Measurements from ENCODE around the gene FAM240A.
"Not testable (repeated sequence)": the region's sequence is repeated elsewhere in the genome, so short reads cannot be mapped to it uniquely, and the experiment has no call there.

The FAM240A gene

GRCh38 chr3:46586738-46587246 lies 25.5 kb upstream of the FAM240A start:
- DNase-seq (ENCODE audit: low read depth in 2 of 2), result no peak

DNA sequence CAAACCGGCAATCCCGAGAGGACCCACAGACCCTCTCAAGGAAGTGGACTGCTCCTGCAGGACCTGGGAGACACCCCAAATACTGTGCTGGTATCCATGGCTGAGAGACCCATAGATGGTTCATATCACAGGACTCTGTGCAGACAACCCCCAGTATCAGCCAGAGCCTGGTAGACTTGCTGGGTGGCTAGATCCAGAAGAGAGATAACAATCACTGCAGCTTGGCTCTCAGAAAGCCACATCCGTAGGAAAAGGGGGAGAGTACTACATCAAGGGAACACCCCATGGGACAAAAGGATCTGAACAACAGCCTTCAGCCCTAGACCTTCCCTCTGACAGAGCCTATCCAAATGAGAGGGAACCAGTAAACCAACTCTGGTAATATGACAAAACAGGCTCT lies 25.1 kb upstream of the FAM240A start:
- not testable (repeated sequence) for DNase-seq (ENCODE audit: low read depth in 2 of 2)

DNA sequence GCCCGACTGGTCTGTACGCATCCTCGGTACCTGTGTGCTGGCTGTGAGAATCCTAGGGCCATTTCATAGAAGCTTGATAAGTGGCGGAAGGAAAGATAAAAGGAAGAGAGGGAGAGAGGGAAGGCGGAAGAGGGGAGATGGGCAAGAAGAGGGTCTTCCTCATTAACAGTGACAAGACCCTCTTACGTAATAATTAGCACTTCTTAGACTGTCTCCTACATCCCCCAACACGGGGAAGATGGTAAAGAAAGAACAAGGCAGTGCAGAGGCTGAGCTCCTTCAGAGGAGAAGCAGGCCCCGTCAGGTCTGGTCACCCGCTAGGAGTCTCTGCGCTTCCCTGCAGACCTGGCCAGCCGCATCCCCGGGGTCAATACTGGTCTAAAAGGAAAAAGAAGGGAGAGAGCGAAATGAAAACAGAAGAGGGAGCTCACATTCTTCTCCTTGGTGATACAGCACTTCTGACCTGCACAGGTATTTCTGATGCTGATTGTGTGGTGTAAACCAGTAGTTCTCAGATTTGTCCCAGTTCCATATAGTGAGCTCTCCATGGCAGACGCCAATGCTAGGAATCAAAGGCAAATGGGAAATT lies 19.0 kb upstream of the FAM240A start:
- DNase-seq (ENCODE audit: low read depth in 2 of 2), result no peak

GRCh38 chr3:46593979-46594378 lies 18.3 kb upstream of the FAM240A start:
- no peak for DNase-seq (ENCODE audit: low read depth in 2 of 2)

- no peak for DNase-seq (ENCODE audit: low read depth in 2 of 2)
Observed at GRCh38 chr3:46594723-46595122, 17.6 kb upstream of the FAM240A start.

DNA sequence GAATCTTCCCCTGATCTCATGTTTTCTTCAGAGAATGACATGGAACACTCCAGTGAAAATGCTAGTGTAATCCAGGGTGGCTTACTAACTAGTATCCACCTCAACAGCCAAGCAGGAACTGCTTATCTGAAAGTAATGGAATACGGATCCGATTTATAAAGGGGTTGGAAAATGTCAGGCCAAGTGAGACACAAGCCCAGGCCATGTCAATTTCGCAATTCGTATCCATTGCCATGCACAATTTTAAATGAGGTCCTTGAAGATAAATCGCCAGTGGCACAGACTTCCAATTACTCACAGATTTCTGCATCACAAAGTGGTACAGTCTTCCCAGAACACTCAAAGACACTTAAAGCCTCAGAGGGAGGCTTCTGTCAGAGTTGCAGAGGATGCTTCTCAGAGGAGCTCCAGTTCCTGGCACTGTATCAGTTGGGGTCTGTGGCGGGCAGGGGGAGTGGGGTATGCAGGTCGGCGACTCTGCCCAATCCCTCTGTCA lies 16.5 kb upstream of the FAM240A start:
- DNase-seq (ENCODE audit: low read depth in 2 of 2), result no peak

- no peak for DNase-seq (ENCODE audit: low read depth in 2 of 2)
Observed at GRCh38 chr3:46599590-46599989, 12.7 kb upstream of the FAM240A start.

DNA sequence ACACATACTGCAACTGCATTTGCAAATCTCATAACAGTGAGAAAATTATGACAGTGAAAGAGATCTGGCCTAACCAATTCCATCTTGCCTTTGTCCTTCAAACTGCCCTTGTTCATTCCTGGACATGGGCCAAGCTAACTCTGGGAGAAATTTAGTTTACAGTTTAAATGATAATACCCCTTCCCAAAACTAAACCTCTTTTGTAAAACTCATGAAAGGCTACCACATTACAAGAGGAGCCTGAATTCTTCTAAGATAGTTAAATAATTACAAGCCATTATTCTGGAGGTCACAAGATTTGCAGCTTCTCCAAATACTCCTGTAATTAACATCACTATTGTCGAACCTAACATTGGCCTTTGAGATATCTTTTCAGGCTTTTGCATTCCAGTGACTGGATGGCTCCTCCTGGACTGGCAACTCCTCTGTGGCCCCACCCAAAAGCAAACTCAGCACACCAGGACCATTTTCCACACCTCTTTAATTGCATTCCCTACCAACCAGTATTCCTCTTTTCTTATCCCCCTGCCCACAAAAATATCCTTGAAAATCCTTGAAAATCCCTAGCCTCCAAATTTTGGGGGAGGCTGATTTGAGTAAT lies 8.8 kb upstream of the FAM240A start:
- DNase-seq (ENCODE audit: low read depth in 2 of 2), result no peak

- no peak for DNase-seq (ENCODE audit: low read depth in 2 of 2)
Observed at GRCh38 chr3:46604127-46604526, 8.2 kb upstream of the FAM240A start.

DNA sequence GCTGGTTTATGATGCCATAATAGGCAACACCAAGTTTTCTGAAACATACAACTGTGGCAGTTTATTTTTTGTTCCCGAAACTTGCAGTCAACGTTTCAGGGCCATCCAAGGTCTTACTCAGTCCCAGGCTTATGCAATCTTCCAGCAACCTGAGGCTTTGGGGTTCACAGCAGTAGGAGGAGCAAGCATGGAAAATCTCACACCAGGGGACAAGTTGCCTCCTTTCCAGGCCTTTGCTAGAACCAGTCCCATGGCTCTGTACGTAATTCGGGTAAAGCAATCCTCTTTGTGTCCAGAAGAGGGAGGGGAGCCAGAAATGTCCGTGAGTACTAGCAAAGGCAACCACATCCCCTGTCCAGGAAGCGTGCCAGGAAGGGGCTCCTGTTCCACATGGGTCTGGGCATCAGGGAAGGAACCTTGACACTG lies 4.7 kb upstream of the FAM240A start:
- no peak for DNase-seq (ENCODE audit: low read depth in 2 of 2)

DNA sequence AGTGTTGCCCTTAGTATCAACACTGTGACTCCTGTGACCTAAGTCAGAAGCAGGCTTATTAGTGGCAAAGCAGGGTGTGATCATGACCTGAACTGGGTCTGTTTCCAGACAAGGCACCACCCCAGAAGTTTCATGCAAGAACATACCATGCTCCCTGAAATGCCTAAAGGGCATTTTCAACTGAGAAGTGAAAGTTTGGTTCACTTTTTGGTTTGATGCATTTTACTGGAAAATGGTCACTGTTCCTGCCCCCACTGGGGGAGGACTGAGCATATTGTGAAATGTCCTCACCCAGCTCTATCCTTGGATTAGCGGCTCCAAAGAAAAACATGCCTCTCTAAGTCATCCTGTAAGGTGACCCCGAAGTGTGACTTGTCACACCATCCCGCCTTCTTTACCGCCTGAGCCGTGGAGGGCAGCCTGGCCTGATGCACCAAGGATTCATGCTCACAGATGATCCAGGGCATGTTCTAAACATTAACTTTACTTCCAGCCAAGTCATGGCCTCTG lies 3.1 kb upstream of the FAM240A start:
- DNase-seq (ENCODE audit: low read depth in 2 of 2), result no peak

DNA sequence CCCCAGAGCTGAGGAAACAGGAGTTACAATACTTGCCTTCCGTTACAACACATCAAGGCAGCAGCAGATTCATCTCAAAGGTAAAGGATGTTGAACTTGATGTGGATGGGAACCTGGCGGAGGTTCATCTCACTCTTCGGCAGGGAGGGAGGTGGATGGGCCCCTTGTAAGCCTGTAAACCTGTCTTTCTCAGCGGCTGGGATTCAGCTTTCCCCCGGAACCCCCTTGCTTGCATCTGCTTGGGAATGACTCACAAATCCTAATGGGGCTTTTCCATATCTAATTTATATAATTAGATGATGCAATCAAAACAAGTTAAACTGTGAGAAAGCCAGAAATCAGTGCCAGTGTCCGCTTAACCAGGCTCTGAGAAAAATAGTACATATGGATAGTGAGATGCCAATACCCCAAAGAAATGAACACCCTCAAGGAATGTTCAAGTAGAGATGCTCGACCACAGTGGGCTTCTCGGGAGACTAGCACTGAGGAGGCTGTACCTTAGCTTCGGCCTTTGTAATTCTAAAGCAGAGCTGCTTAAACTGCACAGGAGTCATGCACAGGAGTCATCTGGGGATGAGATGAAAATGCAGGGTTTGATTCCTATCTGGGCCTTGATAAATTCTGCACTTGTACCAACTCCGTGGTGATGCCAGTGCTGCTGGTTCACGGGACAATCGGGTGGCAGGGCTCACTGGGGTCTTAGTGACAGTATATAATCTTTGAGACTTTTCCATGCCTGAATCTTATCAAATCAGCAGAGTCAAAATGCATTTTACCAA lies 2.2 kb upstream of the FAM240A start:
- DNase-seq (ENCODE audit: low read depth in 2 of 2), result no peak

DNA sequence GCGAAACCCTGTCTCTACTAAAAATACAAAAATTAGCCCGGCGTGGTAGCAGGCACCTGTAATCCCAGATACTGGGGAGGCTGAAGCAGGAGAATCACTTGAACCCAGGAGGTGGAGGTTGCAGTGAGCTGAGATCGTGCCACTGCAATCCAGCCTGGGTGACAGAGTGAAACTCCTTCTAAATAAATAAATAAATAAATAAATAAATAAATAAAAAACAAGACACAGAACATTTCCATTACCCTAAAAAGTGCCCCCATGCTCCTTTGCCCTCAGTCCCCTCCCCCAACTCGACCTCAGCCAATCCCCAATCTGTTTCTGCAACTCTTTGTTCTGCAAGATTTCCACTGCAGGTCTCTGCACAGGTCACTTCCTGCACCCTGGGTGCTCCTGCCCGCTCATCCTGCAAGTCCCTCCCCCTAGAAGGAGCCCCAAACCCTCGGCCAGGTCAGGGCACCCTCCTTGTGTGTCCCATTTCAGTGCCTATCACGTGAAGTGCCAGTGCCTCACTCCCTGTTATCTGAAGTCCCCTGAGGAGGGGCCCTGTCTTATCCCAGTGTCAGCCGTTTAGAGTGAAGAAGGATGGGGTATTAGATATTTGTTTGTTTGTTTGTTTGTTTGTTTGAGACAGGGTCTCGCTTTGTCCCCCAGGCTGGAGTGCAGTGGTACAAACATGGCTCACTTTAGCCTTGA lies 1.1 kb downstream of the FAM240A start:
- DNase-seq (ENCODE audit: low read depth in 2 of 2), result no peak

DNA sequence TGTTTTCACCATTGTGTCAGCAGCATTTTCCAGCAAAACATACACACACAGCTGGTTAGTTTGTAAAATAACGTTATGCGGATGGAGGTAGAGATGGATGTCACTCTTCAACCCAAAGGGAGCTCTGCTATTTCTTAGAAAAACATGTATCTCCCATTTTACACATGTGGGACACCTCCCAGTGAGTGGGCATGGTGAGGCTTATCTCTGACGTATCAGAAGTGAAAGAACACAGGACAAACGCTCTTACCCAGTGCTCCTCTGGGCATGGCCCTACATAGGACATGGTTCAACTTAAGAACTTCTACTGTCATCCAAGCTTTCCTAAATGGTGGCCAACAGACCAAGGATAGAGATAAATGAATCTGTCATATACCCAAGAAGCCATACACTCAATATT lies 2.1 kb downstream of the FAM240A start:
- DNase-seq (ENCODE audit: low read depth in 2 of 2), result no peak

GRCh38 chr3:46615050-46615775 lies 2.9 kb downstream of the FAM240A start:
- DNase-seq (ENCODE audit: low read depth in 2 of 2), result no peak

DNA sequence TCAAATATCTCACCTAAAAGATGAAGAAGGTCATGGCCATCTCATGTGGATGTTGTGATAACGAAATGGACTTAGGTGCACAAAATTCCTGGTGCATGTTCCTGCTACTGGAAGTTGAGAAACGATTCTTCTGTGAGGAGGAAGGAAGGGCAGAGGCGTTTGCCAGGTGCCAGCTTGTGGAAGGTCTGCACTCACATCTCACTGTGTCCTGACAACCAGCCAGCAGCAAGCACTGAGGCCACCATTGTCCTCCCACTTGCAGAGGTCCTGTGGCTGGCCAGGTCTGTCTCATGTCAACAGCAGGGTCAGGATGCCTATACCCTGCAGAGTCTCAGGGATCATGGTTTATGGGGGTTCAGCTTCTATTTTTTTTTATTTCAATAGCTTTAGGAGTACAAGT lies 3.7 kb downstream of the FAM240A start:
- no peak for DNase-seq (ENCODE audit: low read depth in 2 of 2)

DNA sequence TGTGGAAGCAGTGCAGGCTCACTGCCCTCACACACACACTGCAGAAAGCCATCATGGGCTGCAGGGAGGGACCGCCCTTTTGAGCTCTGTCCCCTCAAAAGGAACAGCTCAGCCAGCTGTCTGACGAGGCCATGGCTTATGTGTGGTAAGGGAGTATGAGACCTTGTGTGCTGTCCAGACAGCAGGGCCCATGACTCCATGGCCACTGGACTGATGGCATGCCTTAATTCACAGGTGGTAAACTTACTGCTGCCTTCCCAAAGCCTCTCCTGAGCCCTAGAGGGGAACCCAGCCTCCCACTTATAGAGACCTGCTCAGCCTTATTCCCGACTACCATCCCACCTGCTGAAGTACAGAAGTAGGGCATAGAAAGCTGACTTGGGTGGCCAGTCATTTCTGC lies 5.6 kb downstream of the FAM240A start:
- DNase-seq (ENCODE audit: low read depth in 2 of 2), result no peak

DNA sequence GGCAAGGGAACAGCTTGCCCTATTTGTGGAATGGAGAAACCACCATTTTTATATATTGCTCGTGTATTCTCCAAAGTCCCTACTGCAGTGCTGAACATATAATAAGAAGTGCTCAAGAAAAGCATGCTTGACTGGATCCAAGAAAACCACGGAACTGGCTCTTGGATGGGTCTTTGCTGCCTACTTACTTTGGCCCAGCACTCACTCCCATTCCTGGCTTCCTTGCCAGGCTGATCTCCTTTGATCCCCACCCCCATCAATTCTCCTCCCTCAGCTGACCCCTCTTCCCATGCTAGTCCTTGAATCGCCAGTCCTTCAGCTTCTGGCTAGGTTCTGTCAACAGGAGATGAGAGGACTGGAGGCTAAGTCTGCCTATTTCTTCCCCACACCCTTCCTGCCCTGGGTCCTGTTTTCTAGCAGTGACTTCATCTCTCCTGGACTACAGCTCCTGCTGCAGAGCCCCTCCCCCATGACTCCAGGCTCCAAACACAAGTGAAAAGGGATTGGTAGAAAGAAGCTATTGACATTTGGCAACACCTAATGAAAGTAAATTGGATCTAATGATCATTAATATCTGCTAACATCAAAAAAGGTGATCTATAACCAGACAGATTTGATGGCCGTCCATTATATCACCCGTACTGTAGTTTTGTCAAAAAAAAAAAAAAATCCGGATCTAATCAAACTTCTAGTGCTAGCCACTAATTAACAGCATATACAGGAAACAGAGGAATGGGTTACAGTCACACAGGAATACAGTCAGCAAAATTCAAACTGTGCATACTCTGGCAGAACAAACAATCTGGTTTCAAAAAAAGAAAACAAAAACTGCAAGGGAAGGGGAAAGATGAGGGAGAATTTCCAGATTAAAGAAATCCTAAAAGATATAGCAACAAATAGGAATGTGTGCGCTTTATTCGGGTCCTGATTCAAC lies 7.8 kb downstream of the FAM240A start:
- DNase-seq (ENCODE audit: low read depth in 2 of 2), result no peak

DNA sequence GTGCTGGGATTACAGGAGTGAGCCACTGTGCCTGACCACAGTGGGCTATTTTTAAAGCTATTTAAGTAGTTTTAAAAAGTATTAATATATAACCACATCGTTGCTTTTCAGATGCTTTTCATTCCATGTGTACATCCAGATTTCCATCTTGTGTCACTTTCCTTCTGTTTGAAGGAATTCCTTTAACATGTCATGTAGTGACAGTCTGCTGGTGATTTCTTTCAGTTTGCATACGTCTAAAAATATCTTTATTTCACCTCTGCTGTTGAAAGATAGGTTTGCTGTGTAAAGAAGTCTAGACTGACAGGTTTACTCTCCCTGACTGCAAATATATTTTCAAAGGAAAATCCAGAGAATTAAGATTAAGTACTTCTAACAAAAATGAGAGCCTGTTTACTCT lies 12.2 kb downstream of the FAM240A start:
- no peak for DNase-seq (ENCODE audit: low read depth in 2 of 2)

GRCh38 chr3:46624975-46625490 lies 12.7 kb downstream of the FAM240A start:
- DNase-seq (ENCODE audit: low read depth in 2 of 2), result no peak

Measured in stimulated activated CD8-positive, alpha-beta memory T cell treated with anti-CD3 and anti-CD28 coated beads, Interleukin-7, amount 100 ng/mL, for 4 hours (primary cell).